Testis (tissue), 3 donors: Measurements from ENCODE around the gene FOXO6. TPM values are rescaled to one million over a fixed set of nuclear protein-coding genes. Genes with fewer than 3 reads are reported as not detected.

ENCODE experiments used
- DNase-seq: peaks from one replicate; pipeline ENCODE4 v3.0.0-alpha.2; 2019
- H3K27ac ChIP-seq, 2 donors: fragments of 200-600 bp; sonication (generic); one replicate each; pipeline ENCODE4 v1.5.1; 2019
- H3K27me3 ChIP-seq: fragments of 200-600 bp; sonication (generic); one replicate; pipeline ENCODE4 v1.5.1; 2019
- H3K36me3 ChIP-seq: fragments of 200-600 bp; sonication (generic); one replicate; pipeline ENCODE4 v1.5.1; 2017; ENCODE audit warnings: low read depth; ENCODE audit errors: missing control alignments
- H3K4me1 ChIP-seq: fragments of 200-600 bp; sonication (generic); one replicate; pipeline ENCODE4 v1.5.1; 2019
- H3K4me3 ChIP-seq, 2 donors: fragments of 200-600 bp; sonication (generic); one replicate each; pipeline ENCODE4 v1.5.1; 2017 to 2019
- H3K9me3 ChIP-seq: fragments of 200-600 bp; sonication (generic); one replicate; pipeline ENCODE4 v1.5.1; 2017
- CTCF ChIP-seq, 3 experiments: fragments of 450-650 bp in 2 of 3; fragments of 200-600 bp in 1 of 3; sonication (generic) in 1 of 3; IDR thresholded peaks; one replicate each; pipeline ENCODE4 v1.5.1; 2016 to 2019; ENCODE audit warnings: antibody characterized with exemption in 3 of 3, mild to moderate bottlenecking in 2 of 3, moderate library complexity in 1 of 3
- POLR2A ChIP-seq: fragments of 450-650 bp; IDR thresholded peaks from one replicate; pipeline ENCODE4 v1.6.1; 2017; ENCODE audit warnings: antibody characterized with exemption, mild to moderate bottlenecking, moderate library complexity
- WGBS, 2 donors: methylation state at CpG; one replicate each; pipeline ENCODE4 v1.1.5; 2018; 5-methylcytosine and 5-hydroxymethylcytosine counted together
- intact Hi-C: fragments of 100-400 bp; cut with DNase I; formaldehyde crosslinking; loops from one replicate; pipeline ENCODE4 v1.15.1; 2023; ENCODE audit warnings: low total_unique reads
- polyA plus RNA-seq: library from polyadenylated mRNA; stranded (reverse); fragments of 350-450 nt; fragmentation: Illumina TruSeq; extraction: RNeasy Lipid Tissue Mini Kit (QIAGEN cat#74804); gene quantifications from one replicate; pipeline ENCODE4 v1.2.3, GENCODE V29; 2014; ENCODE audit warnings: low read depth, low replicate concordance; ENCODE audit not compliant: insufficient read depth
- total RNA-seq, 2 donors: library from RNA; depleted of rRNA; stranded (reverse); fragments of >200 nt; gene quantifications; one replicate each; pipeline ENCODE4 v1.2.3, GENCODE V29; 2016

FOXO6 gene
- total and polyA plus RNA-seq, 3 donors from 2014 or later, result 2.4 to 4.5 (median 3.8) TPM

- H3K36me3 ChIP-seq, result no peaks in the 10 kb centered on the region
- no peak for DNase-seq
- 7% methylated on average over 3 to 34 of the region's 51 CpGs for WGBS, 2 donors
- intact Hi-C loops, result no loop called here
- H3K4me1 ChIP-seq, result peaks cover 43% of the 10 kb centered on the region
- no peaks in the 10 kb centered on the region for H3K9me3 ChIP-seq
- no peaks in the 10 kb centered on the region for H3K27me3 ChIP-seq
- peak overlapping the region; percentile 46 to 54 for H3K4me3 ChIP-seq
- peak overlapping the region; percentile 35 to 58 for H3K27ac ChIP-seq
- no peak for TF ChIP-seq CTCF (IDR thresholded peaks at IDR 0.05)
- no peak for TF ChIP-seq POLR2A
These were observed 5.4 kb downstream of the FOXO6 start for GRCh38 chr1:41366455-41367287.

- 35 to 72% methylated on average over 5 of the region's 5 CpGs for WGBS, 2 donors
- no peak for DNase-seq
- Histone ChIP-seq H3K36me3 (no peaks in the 10 kb centered on the region), H3K27ac (no peak overlapping the region), H3K27me3 (no peaks in the 10 kb centered on the region), H3K9me3 (no peaks in the 10 kb centered on the region), H3K4me1 (peaks cover 47% of the 10 kb centered on the region), H3K4me3 (no peak overlapping the region)
- TF ChIP-seq CTCF (IDR thresholded peaks at IDR 0.05) (no peak), POLR2A (no peak)
- intact Hi-C loops, result no loop called here
These were observed 6.0 kb downstream of the FOXO6 start for GRCh38 chr1:41367288-41367642.

- H3K27me3 ChIP-seq, result no peaks in the 10 kb centered on the region
- TF ChIP-seq POLR2A (no peak), CTCF (IDR thresholded peaks at IDR 0.05) (no peak)
- H3K36me3 ChIP-seq, result no peaks in the 10 kb centered on the region
- no peaks in the 10 kb centered on the region for H3K9me3 ChIP-seq
- 47 to 67% methylated on average over 1 of the region's 1 CpG for WGBS, 2 donors
- no peak for DNase-seq
- no peak overlapping the region for H3K4me3 ChIP-seq
- H3K4me1 ChIP-seq, result peaks cover 44% of the 10 kb centered on the region
- H3K27ac ChIP-seq, result no peak overlapping the region
- intact Hi-C loops, result no loop called here
These were observed 7.1 kb downstream of the FOXO6 start for GRCh38 chr1:41368366-41368765.

- no peak for TF ChIP-seq POLR2A
- no peak for TF ChIP-seq CTCF (IDR thresholded peaks at IDR 0.05)
- Histone ChIP-seq H3K4me1 (peaks cover 44% of the 10 kb centered on the region), H3K27ac (no peak overlapping the region), H3K9me3 (no peaks in the 10 kb centered on the region), H3K36me3 (no peaks in the 10 kb centered on the region), H3K4me3 (no peak overlapping the region), H3K27me3 (no peaks in the 10 kb centered on the region)
- no peak for DNase-seq
- intact Hi-C loops, result no loop called here
- 37 to 86% methylated on average over 6 to 7 of the region's 7 CpGs for WGBS, 2 donors
These were observed 7.6 kb downstream of the FOXO6 start for GRCh38 chr1:41368801-41369200.

GRCh38 chr1:41369531-41369930 is 8.3 kb downstream of the FOXO6 start:
- intact Hi-C loops, result no loop called here
- 63 to 92% methylated on average over 2 of the region's 2 CpGs for WGBS, 2 donors
- peaks cover 44% of the 10 kb centered on the region for H3K4me1 ChIP-seq

More at GRCh38 chr1:41369531-41369930, 8.3 kb downstream of the FOXO6 start:
- H3K27ac ChIP-seq, result no peak overlapping the region
- H3K4me3 ChIP-seq, result no peak overlapping the region
- H3K36me3 ChIP-seq, result no peaks in the 10 kb centered on the region
- H3K27me3 ChIP-seq, result no peaks in the 10 kb centered on the region
- no peak for TF ChIP-seq CTCF (IDR thresholded peaks at IDR 0.05)
- TF ChIP-seq POLR2A, result no peak
- H3K9me3 ChIP-seq, result no peaks in the 10 kb centered on the region
- no peak for DNase-seq
